MM.1S (cell line): ENCODE measurements around the gene CDCA4.

Source experiments
- EZH2 ChIP-seq: fragments of 300-600 bp; sonication (generic); optimal IDR thresholded peaks from 2 replicates; pipeline ENCODE3; 2017; ENCODE audit warnings: low read depth, mild to moderate bottlenecking, antibody characterized with exemption, low read length, mixed read lengths
- TF ChIP-seq, protein P1 (sequence below): fragments of 300-600 bp; sonication (generic); IDR thresholded peaks from 2 replicates; pipeline ENCODE4 v1.5.1; 2016; ENCODE audit warnings: antibody characterized with exemption, low read length, mixed read lengths

DNA sequence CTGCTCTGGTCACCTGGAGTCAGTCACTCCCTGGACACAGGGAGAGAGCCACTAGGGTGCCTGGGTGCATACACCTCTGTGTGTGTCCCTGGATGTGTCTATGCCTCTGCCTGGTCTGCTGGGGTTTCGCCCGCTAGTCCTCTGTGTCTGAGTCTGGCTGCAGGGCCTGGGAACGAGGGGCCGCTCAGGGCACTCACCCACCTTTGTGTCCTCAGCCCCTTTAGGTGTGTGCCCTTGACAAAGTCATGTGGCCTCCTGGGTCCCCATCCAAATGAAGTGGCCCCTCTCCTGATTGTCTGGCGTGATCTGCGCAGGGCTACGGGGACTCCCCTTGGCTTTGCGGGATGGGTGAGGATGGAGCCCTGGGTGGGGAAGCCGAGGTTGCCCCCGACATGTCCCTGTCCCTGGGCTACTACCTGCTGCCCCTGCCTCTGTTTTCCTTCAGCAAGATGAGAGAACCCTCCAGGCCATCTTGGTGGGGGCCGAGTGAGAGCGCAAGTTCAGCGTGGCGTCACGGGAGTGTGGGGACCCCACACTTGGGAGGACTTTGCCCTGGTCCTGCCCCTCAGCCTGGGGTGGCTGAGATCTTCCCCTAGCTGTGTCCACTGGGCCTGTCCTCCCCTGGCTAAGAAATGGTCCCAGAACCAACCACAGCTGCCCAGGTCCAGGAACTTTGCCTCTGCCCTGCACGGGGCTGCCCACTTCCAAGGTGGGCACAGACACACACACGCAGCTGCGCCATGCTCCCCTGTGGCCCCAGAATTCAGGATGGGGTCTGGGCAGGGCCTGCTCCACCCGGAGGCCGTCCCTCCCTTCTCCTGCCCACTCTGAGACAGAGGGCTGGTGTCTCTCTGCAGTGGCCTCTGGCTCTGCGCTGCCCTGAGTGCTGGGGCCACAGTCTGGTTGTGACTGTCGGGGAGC lies 40.0 kb downstream of the CDCA4 start:
- TF ChIP-seq, protein P1, sequence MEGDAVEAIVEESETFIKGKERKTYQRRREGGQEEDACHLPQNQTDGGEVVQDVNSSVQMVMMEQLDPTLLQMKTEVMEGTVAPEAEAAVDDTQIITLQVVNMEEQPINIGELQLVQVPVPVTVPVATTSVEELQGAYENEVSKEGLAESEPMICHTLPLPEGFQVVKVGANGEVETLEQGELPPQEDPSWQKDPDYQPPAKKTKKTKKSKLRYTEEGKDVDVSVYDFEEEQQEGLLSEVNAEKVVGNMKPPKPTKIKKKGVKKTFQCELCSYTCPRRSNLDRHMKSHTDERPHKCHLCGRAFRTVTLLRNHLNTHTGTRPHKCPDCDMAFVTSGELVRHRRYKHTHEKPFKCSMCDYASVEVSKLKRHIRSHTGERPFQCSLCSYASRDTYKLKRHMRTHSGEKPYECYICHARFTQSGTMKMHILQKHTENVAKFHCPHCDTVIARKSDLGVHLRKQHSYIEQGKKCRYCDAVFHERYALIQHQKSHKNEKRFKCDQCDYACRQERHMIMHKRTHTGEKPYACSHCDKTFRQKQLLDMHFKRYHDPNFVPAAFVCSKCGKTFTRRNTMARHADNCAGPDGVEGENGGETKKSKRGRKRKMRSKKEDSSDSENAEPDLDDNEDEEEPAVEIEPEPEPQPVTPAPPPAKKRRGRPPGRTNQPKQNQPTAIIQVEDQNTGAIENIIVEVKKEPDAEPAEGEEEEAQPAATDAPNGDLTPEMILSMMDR, result no peak
- no peak for TF ChIP-seq EZH2
